HepG2 (cell line): ENCODE measurements around the gene C6orf136. TPM values are rescaled to one million over a fixed set of nuclear protein-coding genes. Genes with fewer than 3 reads are reported as not detected.
A peak's percentile ranks its signal among the peaks of the same experiment; 100 is the strongest.

Experiments
- ARNT ChIP-seq: fragments of 450-650 bp; IDR thresholded peaks from 2 replicates; pipeline ENCODE4 v1.6.1; 2017
- ATF1 ChIP-seq: IDR thresholded peaks from 2 replicates; pipeline ENCODE4 v1.6.1; 2016; ENCODE audit warnings: mild to moderate bottlenecking, control low read depth
- ELF3 ChIP-seq: IDR thresholded peaks from 2 replicates; pipeline ENCODE4 v1.6.1; 2016; ENCODE audit warnings: missing genetic modification reagents, missing compliant biosample characterization
- FOSL1 ChIP-seq: sonication (generic); formaldehyde crosslinking; IDR thresholded peaks from 2 replicates; pipeline ENCODE4 v1.9.0; 2021; ENCODE audit warnings: missing genetic modification reagents, borderline replicate concordance
- FOXK2 ChIP-seq: fragments of 450-650 bp; IDR thresholded peaks from 2 replicates; pipeline ENCODE4 v1.6.1; 2016
- GATA4 ChIP-seq: sonication (generic); IDR thresholded peaks from 2 replicates; pipeline ENCODE4 v1.6.1; 2016; ENCODE audit warnings: antibody characterized with exemption, low read depth, borderline replicate concordance
- MLLT10 ChIP-seq: sonication (generic); formaldehyde crosslinking; IDR thresholded peaks from 2 replicates; pipeline ENCODE4 v1.4.0; 2020; ENCODE audit warnings: missing genetic modification reagents
- PCBP2 ChIP-seq: fragments of 200-400 bp; formaldehyde crosslinking; optimal IDR thresholded peaks from 2 replicates; pipeline ENCODE3; 2018; ENCODE audit warnings: low read length, low read depth; ENCODE audit not compliant: poor library complexity, severe bottlenecking
- SSRP1 ChIP-seq: IDR thresholded peaks from 2 replicates; pipeline ENCODE4 v1.6.1; 2016; ENCODE audit warnings: control low read depth
- U2AF1 ChIP-seq: fragments of 200-400 bp; formaldehyde crosslinking; optimal IDR thresholded peaks from 2 replicates; pipeline ENCODE3; 2017; ENCODE audit warnings: mild to moderate bottlenecking, low read depth, low read length
- ZFP1 ChIP-seq: IDR thresholded peaks from 2 replicates; pipeline ENCODE4 v1.6.1; 2016
- ZNF10 ChIP-seq: sonication (generic); formaldehyde crosslinking; IDR thresholded peaks from 2 replicates; pipeline ENCODE4 v1.4.0; 2020; ENCODE audit warnings: mild to moderate bottlenecking, low read depth, missing genetic modification reagents, borderline replicate concordance
- ZNF225 ChIP-seq: sonication (generic); formaldehyde crosslinking; IDR thresholded peaks from 2 replicates; pipeline ENCODE4 v1.4.0; 2020; ENCODE audit warnings: mild to moderate bottlenecking, missing genetic modification reagents
- ZNF367 ChIP-seq: sonication (generic); formaldehyde crosslinking; IDR thresholded peaks from 2 replicates; pipeline ENCODE4 v1.4.0; 2020; ENCODE audit warnings: missing genetic modification reagents, borderline replicate concordance
- ZNF441 ChIP-seq: sonication (generic); formaldehyde crosslinking; IDR thresholded peaks from 2 replicates; pipeline ENCODE4 v1.7.0; 2021; ENCODE audit warnings: missing genetic modification reagents, borderline replicate concordance
- ZNF501 ChIP-seq: sonication (generic); formaldehyde crosslinking; IDR thresholded peaks from 2 replicates; pipeline ENCODE4 v1.5.1; 2020; ENCODE audit warnings: mild to moderate bottlenecking, moderate library complexity, missing genetic modification reagents
- ZNF883 ChIP-seq: sonication (generic); formaldehyde crosslinking; IDR thresholded peaks from 2 replicates; pipeline ENCODE4 v1.5.1; 2020; ENCODE audit warnings: mild to moderate bottlenecking, missing genetic modification reagents; ENCODE audit errors: not compliant biosample characterization
- ZUFSP ChIP-seq: sonication (generic); formaldehyde crosslinking; IDR thresholded peaks from 2 replicates; pipeline ENCODE4 v1.9.0; 2021; ENCODE audit warnings: missing genetic modification reagents, mild to moderate bottlenecking, borderline replicate concordance
- polyA plus RNA-seq, 8 experiments: library from polyadenylated mRNA; depleted of rRNA in 3 of 8; stranded (reverse) in 7 of 8; unstranded in 1 of 8; fragments of >200 nt; fragmentation: Illumina TruSeq in 4 of 8; extraction: Trizol in 4 of 8; gene quantifications; 2 replicates each; pipeline versions ENCODE4 v1.2.1 to v1.2.3, GENCODE V29; 2011 to 2016; ENCODE audit warnings: low read depth in 4 of 8, missing spikeins in 1 of 8, mixed read lengths in 1 of 8; ENCODE audit not compliant: insufficient read depth in 1 of 8
- total RNA-seq, 5 experiments: library from RNA; depleted of rRNA; stranded (reverse); fragments of >200 nt; fragmentation: Illumina TruSeq; extraction: Trizol; gene quantifications; 2 replicates each; pipeline ENCODE4 v1.2.3, GENCODE V29; 2016; ENCODE audit warnings: low read depth in 1 of 5
- TF ChIP-seq, protein P1 (sequence below): sonication (generic); formaldehyde crosslinking; IDR thresholded peaks from 2 replicates; pipeline ENCODE4 v1.4.0; 2020; ENCODE audit warnings: mild to moderate bottlenecking, missing genetic modification reagents
- TF ChIP-seq, protein P2 (sequence below): sonication (generic); formaldehyde crosslinking; IDR thresholded peaks from 2 replicates; pipeline ENCODE4 v1.4.0; 2020; ENCODE audit warnings: missing genetic modification reagents

Gene C6orf136
- total and polyA plus RNA-seq, 2 of the 13 experiments (the other 11 are each of a cell fraction or from before 2014, with no cell fraction given): 12.0 to 26.2 TPM

GRCh38 chr6:30672445-30673253 is 25.7 kb downstream of the C6orf136 start, which contains the start of gene DHX16 (continued):
- TF ChIP-seq, protein P1, sequence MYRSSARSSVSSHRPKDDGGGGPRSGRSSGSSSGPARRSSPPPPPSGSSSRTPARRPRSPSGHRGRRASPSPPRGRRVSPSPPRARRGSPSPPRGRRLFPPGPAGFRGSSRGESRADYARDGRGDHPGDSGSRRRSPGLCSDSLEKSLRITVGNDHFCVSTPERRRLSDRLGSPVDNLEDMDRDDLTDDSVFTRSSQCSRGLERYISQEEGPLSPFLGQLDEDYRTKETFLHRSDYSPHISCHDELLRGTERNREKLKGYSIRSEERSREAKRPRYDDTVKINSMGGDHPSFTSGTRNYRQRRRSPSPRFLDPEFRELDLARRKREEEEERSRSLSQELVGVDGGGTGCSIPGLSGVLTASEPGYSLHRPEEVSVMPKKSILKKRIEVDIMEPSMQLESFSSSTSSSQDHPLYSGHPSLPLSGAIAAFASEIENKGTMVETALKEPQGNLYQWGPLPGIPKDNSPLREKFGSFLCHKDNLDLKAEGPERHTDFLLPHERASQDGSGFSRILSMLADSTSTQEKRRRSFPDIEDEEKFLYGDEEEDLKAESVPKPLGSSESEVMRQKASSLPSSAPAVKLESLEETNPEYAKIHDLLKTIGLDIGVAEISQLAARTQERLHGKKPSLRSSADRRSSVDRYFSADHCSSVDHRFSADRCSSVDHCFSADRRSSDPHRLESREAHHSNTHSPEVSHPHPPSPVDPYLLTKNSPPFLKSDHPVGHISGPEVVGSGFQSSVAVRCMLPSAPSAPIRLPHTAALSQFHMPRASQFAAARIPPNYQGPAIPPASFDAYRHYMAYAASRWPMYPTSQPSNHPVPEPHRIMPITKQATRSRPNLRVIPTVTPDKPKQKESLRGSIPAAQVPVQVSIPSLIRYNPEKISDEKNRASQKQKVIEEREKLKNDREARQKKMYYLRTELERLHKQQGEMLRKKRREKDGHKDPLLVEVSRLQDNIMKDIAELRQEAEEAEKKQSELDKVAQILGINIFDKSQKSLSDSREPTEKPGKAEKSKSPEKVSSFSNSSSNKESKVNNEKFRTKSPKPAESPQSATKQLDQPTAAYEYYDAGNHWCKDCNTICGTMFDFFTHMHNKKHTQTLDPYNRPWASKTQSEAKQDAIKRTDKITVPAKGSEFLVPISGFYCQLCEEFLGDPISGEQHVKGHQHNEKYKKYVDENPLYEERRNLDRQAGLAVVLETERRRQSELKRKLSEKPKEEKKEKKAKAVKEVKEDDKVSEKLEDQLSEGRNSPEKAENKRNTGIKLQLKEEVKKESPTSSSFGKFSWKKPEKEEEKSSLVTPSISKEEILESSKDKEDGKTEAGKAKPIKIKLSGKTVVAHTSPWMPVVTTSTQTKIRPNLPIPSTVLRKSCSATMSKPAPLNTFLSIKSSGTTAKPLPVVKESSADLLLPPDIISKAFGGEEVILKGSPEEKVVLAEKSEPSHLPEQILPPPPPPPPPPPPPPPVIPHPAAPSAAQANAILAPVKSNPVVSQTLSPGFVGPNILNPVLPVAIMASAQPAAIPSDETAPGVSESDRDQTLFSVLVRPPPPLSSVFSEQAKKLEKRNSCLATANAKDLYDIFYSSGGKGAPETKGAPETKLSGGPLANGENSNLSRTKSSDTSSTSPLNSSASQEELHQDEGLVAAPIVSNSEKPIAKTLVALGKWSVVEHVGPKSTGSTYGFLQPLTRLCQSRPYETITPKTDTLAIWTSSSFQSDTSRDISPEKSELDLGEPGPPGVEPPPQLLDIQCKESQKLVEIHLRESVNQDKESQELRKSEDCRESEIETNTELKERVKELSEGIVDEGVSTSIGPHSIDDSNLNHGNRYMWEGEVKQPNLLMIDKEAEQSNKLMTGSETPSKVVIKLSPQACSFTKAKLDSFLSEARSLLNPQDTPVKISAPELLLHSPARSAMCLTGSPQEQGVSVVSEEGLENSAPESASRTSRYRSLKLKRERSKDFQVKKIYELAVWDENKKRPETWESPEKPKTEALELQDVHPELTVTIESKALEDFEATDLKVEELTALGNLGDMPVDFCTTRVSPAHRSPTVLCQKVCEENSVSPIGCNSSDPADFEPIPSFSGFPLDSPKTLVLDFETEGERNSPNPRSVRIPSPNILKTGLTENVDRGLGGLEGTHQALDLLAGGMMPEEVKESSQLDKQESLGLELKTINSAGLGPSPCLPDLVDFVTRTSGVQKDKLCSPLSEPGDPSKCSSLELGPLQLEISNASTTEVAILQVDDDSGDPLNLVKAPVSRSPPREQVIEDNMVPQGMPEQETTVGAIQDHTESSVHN (CRISPR knock-in tag): no peak
- no peak for TF ChIP-seq ZNF10 (CRISPR knock-in tag)
- TF ChIP-seq ZUFSP (CRISPR knock-in tag): no peak
- TF ChIP-seq ELF3: peak; percentile 97
- no peak for TF ChIP-seq ARNT
- peak; percentile 96 for TF ChIP-seq ZNF501
- no peak for TF ChIP-seq PCBP2
- TF ChIP-seq FOXK2: no peak; the same call in 1 of the 2 replicates
- TF ChIP-seq MLLT10 (CRISPR knock-in tag): no peak
- TF ChIP-seq, protein P2, sequence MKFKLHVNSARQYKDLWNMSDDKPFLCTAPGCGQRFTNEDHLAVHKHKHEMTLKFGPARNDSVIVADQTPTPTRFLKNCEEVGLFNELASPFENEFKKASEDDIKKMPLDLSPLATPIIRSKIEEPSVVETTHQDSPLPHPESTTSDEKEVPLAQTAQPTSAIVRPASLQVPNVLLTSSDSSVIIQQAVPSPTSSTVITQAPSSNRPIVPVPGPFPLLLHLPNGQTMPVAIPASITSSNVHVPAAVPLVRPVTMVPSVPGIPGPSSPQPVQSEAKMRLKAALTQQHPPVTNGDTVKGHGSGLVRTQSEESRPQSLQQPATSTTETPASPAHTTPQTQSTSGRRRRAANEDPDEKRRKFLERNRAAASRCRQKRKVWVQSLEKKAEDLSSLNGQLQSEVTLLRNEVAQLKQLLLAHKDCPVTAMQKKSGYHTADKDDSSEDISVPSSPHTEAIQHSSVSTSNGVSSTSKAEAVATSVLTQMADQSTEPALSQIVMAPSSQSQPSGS (CRISPR knock-in tag): peak; percentile 70; the same call in 1 of the 2 replicates
- TF ChIP-seq GATA4: no peak
- no peak for TF ChIP-seq ZNF367
- TF ChIP-seq ZFP1 (CRISPR knock-in tag): peak; percentile 85
- TF ChIP-seq SSRP1 (CRISPR knock-in tag): no peak
- peak; percentile 80 for TF ChIP-seq ZNF883
- peak; percentile 65 for TF ChIP-seq U2AF1
- peak; percentile 72 for TF ChIP-seq ATF1 (CRISPR knock-in tag)
- peak; percentile 95 for TF ChIP-seq ZNF225 (CRISPR knock-in tag)
- TF ChIP-seq FOSL1 (CRISPR knock-in tag): no peak
- TF ChIP-seq ZNF441 (CRISPR knock-in tag): 0 out of 2 replicates have a peak, but pooled peaks have one; percentile 56
